T-helper 1 cell treated with Interleukin-12 subunit alpha and Interleukin-12 subunit beta and Interleukin-4 antibody, amounts not matched to agents 30 μg/mL and 1 μg/mL, for 36 hours (primary cell): ENCODE measurements around the gene ZFP92.
"Not testable (repeated sequence)": the region's sequence is repeated elsewhere in the genome, so short reads cannot be mapped to it uniquely, and the experiment has no call there.

Source experiments
- H3K27ac Mint-ChIP-seq: one replicate; pipeline ENCODE4 v1.8.0; 2021; ENCODE audit warnings: mild to moderate bottlenecking, mixed read lengths
- H3K27me3 Mint-ChIP-seq: one replicate; pipeline ENCODE4 v1.8.0; 2021; ENCODE audit warnings: low read depth, mixed read lengths
- H3K36me3 Mint-ChIP-seq: one replicate; pipeline ENCODE4 v1.8.0; 2021; ENCODE audit warnings: low read depth, mixed read lengths
- H3K4me1 Mint-ChIP-seq: one replicate; pipeline ENCODE4 v1.8.0; 2021; ENCODE audit warnings: low read depth, mixed read lengths
- H3K4me3 Mint-ChIP-seq: one replicate; pipeline ENCODE4 v1.8.0; 2021; ENCODE audit warnings: mild to moderate bottlenecking, moderate library complexity, mixed read lengths
- H3K9me3 Mint-ChIP-seq: one replicate; pipeline ENCODE4 v1.8.0; 2021; ENCODE audit warnings: mixed read lengths

ZFP92 gene

DNA sequence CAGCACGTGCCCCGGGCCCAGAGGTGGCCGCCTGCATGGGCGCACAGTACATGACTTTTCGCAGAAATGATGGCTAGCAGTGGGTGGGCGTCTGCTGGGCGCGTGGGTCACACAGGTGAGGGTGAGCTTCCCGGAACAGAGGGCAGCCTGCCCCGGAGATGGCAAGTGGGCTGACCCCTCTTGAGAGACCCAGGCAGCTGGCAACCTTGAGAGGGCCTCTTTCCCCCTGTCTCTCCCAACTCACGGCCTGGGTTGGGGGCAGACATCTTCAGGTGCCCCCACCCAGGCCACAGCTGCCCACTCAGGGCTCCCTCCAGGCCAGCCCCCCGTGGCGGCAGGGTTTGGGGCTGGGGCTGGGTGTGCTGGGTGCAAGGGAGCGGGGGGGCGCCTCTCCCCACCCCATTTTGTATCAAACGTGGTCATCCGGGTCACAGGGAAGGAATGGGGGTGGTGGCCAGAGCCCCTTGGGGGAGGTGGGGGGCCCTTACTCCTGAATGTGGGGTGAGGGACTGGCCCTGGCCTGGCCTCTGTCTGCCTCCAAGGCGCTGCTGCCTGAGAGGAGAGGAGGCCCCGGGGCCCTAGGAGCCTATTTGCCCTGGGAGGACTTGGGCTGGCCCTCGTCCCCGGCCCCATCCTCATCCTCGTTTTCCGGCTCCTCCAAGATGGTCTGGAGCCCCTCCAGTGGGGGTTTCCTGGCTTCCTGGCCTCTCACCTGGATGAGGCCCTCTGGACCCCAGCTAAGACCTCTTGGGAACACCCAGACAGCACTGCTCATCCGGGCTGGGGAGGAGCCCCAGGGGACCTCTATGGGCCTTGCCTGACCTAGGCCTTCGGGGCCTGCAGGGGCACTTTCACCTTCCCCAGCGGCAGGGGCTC, 14.7 kb upstream of the ZFP92 start:
- Mint-ChIP-seq H3K4me1 (peaks cover 13% of the 10 kb centered on the region), H3K4me3 (no peak overlapping the region), H3K27ac (no peak overlapping the region), H3K9me3 (no peaks in the 10 kb centered on the region), H3K36me3 (no peaks in the 10 kb centered on the region), H3K27me3 (no peaks in the 10 kb centered on the region)

DNA sequence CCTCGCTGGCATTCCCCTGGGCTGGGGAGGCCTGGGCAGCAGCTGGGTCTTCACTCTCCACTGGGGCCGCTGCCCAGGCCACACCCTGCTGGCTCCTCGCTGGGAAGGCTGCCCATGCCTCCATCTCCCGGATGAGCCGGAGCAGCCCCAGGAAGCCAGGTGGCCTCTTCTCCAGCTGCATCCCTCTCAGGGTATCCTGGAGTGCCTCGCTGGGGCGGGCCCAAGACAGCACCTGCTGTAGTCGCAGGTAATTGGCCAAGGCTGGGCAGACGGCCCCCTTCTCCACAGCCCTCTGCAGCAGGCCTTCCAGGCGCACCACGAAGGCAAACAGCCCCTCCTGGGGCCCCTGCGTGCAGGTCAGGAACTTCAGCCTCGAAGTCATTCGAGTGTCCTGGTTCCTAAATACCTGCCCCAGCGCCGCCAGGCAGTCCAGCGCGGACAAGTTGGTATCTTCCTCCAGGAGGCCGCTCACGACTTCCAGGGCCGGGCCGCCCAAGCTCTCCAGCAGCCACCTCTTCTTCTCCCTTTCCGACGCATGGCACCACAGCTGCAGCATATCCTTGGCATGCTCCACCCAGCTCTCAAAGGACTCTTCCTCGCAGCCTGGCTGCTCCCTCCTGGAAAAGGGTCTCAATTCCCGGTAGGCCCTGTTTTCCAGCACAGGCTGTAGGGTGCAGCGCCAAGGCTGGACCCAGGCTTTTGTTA, 13.9 kb upstream of the ZFP92 start:
- H3K9me3 Mint-ChIP-seq, result no peaks in the 10 kb centered on the region
- no peaks in the 10 kb centered on the region for H3K27me3 Mint-ChIP-seq
- H3K4me3 Mint-ChIP-seq, result no peak overlapping the region
- peaks cover 13% of the 10 kb centered on the region for H3K4me1 Mint-ChIP-seq
- no peaks in the 10 kb centered on the region for H3K36me3 Mint-ChIP-seq
- H3K27ac Mint-ChIP-seq, result no peak overlapping the region

- no peak overlapping the region for H3K27ac Mint-ChIP-seq
- no peaks in the 10 kb centered on the region for H3K9me3 Mint-ChIP-seq
- no peaks in the 10 kb centered on the region for H3K36me3 Mint-ChIP-seq
- peaks cover 13% of the 10 kb centered on the region for H3K4me1 Mint-ChIP-seq
- H3K4me3 Mint-ChIP-seq, result no peak overlapping the region
- H3K27me3 Mint-ChIP-seq, result peaks cover 6% of the 10 kb centered on the region
Measured at GRCh38 chrX:153398275-153398960, 12.9 kb upstream of the ZFP92 start.

- Mint-ChIP-seq H3K27me3 (peaks cover 11% of the 10 kb centered on the region), H3K4me1 (peaks cover under 1% of the 10 kb centered on the region), H3K27ac (no peak overlapping the region), H3K36me3 (no peaks in the 10 kb centered on the region), H3K9me3 (no peaks in the 10 kb centered on the region), H3K4me3 (no peak overlapping the region)
Measured at GRCh38 chrX:153400146-153401132, 10.8 kb upstream of the ZFP92 start.

GRCh38 chrX:153401133-153401764, 10.0 kb upstream of the ZFP92 start, which contains the start of gene PNMA6E:
PNMA6E (minus strand) TSS chrX:153401350; CDS start chrX:153398849, 2,501 bp downstream.
- Mint-ChIP-seq H3K27ac (no peak within 1 kb of the TSS), H3K36me3 (no peaks in the 10 kb centered on the region), H3K4me1 (no peaks in the 10 kb centered on the region), H3K9me3 (no peaks in the 10 kb centered on the region), H3K27me3 (peaks cover 11% of the 10 kb centered on the region), H3K4me3 (no peak within 1 kb of the TSS)

DNA sequence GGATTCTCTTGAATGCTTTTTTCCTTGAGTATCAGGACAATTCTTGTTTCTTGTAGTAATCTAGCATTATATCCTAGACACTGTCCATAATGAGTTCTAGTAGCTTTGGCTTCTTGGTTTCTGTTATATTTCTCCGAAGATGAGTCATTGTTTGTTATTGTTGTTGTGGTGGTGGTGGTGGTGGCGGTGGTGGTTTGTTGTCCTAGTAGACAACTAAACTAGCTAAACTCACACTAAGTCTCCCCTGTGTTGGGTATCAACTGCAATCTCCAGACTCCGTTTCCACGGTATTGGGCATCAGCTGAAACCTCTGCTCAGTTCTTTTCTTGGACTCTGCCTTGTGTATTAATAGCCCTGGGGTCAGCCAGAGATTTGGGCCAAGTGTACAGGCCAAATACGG, 6.9 kb upstream of the ZFP92 start:
- not testable (repeated sequence) for H3K36me3 Mint-ChIP-seq, H3K4me1 Mint-ChIP-seq, H3K4me3 Mint-ChIP-seq, H3K9me3 Mint-ChIP-seq, H3K27ac Mint-ChIP-seq
- H3K27me3 Mint-ChIP-seq, result peaks cover 11% of the 10 kb centered on the region

DNA sequence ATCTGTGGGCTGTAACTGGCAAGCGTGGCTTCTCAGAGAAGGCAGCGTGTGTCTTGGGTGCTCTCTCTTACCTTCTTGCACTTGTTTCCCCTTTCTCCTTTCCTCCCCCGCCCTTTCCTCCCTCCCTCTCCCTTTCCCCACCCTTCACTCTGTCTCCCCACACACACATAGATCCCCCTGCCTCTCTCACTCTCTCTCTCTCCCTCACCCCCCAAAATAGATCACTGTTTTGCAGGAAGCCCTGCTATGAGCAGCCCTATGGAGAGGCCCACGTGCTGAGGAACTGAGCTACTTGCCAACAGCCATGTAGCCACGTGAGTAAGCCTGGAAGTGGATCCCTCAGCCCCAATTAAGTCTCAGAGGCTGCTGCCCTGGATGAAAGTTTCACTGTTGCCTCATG, 5.8 kb upstream of the ZFP92 start:
- H3K36me3 Mint-ChIP-seq, result no peaks in the 10 kb centered on the region
- H3K4me3 Mint-ChIP-seq, result no peak overlapping the region
- no peaks in the 10 kb centered on the region for H3K4me1 Mint-ChIP-seq
- no peaks in the 10 kb centered on the region for H3K9me3 Mint-ChIP-seq
- no peak overlapping the region for H3K27ac Mint-ChIP-seq
- H3K27me3 Mint-ChIP-seq, result peaks cover 11% of the 10 kb centered on the region

GRCh38 chrX:153406011-153406410, 5.3 kb upstream of the ZFP92 start:
- H3K4me1 Mint-ChIP-seq, result no peaks in the 10 kb centered on the region
- H3K27me3 Mint-ChIP-seq, result peaks cover 11% of the 10 kb centered on the region
- H3K36me3 Mint-ChIP-seq, result no peaks in the 10 kb centered on the region
- H3K27ac Mint-ChIP-seq, result no peak overlapping the region
- no peak overlapping the region for H3K4me3 Mint-ChIP-seq
- H3K9me3 Mint-ChIP-seq, result no peaks in the 10 kb centered on the region

- H3K27me3 Mint-ChIP-seq, result peaks cover 11% of the 10 kb centered on the region
- H3K4me3 Mint-ChIP-seq, result no peak overlapping the region
- H3K36me3 Mint-ChIP-seq, result no peaks in the 10 kb centered on the region
- H3K9me3 Mint-ChIP-seq, result no peaks in the 10 kb centered on the region
- H3K27ac Mint-ChIP-seq, result no peak overlapping the region
- peaks cover under 1% of the 10 kb centered on the region for H3K4me1 Mint-ChIP-seq
Measured at GRCh38 chrX:153406903-153407302, 4.4 kb upstream of the ZFP92 start.

- Mint-ChIP-seq H3K4me3 (no peak overlapping the region), H3K9me3 (no peaks in the 10 kb centered on the region), H3K27me3 (peaks cover 11% of the 10 kb centered on the region), H3K36me3 (no peaks in the 10 kb centered on the region), H3K4me1 (peaks cover 6% of the 10 kb centered on the region), H3K27ac (no peak overlapping the region)
Measured at GRCh38 chrX:153407736-153408135, 3.5 kb upstream of the ZFP92 start.

- H3K27ac Mint-ChIP-seq, result no peak overlapping the region
Measured at GRCh38 chrX:153408221-153408721, 3.0 kb upstream of the ZFP92 start.

GRCh38 chrX:153408871-153409351, 2.4 kb upstream of the ZFP92 start:
- no peaks in the 10 kb centered on the region for H3K36me3 Mint-ChIP-seq
- no peak overlapping the region for H3K27ac Mint-ChIP-seq
- H3K4me1 Mint-ChIP-seq, result peaks cover 6% of the 10 kb centered on the region
- H3K9me3 Mint-ChIP-seq, result no peaks in the 10 kb centered on the region
- no peak overlapping the region for H3K4me3 Mint-ChIP-seq
- peaks cover 5% of the 10 kb centered on the region for H3K27me3 Mint-ChIP-seq

More at GRCh38 chrX:153408221-153408721, 3.0 kb upstream of the ZFP92 start:
- Mint-ChIP-seq H3K36me3 (no peaks in the 10 kb centered on the region), H3K27me3 (peaks cover 6% of the 10 kb centered on the region), H3K9me3 (no peaks in the 10 kb centered on the region), H3K4me3 (no peak overlapping the region), H3K4me1 (peaks cover 6% of the 10 kb centered on the region)

GRCh38 chrX:153409414-153410101, 1.7 kb upstream of the ZFP92 start:
- no peak overlapping the region for H3K4me3 Mint-ChIP-seq
- no peaks in the 10 kb centered on the region for H3K9me3 Mint-ChIP-seq
- no peak overlapping the region for H3K27ac Mint-ChIP-seq
- peaks cover 6% of the 10 kb centered on the region for H3K4me1 Mint-ChIP-seq
- peaks cover 3% of the 10 kb centered on the region for H3K27me3 Mint-ChIP-seq
- H3K36me3 Mint-ChIP-seq, result no peaks in the 10 kb centered on the region
